ENCODE data around the gene IGF1R. TPM values are rescaled to one million over a fixed set of nuclear protein-coding genes. Genes with fewer than 3 reads are reported as not detected.

IGF1R gene
- total and polyA plus RNA-seq, 4 donors = 5.9 to 154 (median 27.6) TPM

- ATAC-seq (ENCODE audit: insufficient read depth, low FRiP score) (no peak), DNase-seq (no peak)
- Histone ChIP-seq H3K27me3 (ENCODE audit: control insufficient read depth in 3 of 3, insufficient read depth in 3 of 3, low read length in 2 of 3) (no peaks in the 10 kb centered on the region), H3K9ac (ENCODE audit: insufficient read depth in 1 of 2, low read length in 2 of 2) (no peak overlapping the region), H3K9me3 (ENCODE audit: control insufficient read depth in 4 of 4, insufficient read depth in 3 of 4, low read length in 3 of 4) (peaks cover 0 to 2% (median 0%) of the 10 kb centered on the region in 4 donors), H3K36me3 (ENCODE audit: control insufficient read depth in 4 of 4, insufficient read depth in 4 of 4, low read length in 4 of 4) (no peaks in the 10 kb centered on the region), H3K4me1 (ENCODE audit: control insufficient read depth in 5 of 5, insufficient read depth in 5 of 5, low read length in 5 of 5) (peaks cover 0 to 29% (median 23%) of the 10 kb centered on the region in 5 donors), H3K27ac (ENCODE audit: low read depth in 1 of 2, low read length in 1 of 2) (no peak overlapping the region), H3K4me3 (no peak overlapping the region)
- 93 to 95% methylated on average over 2 of the region's 2 CpGs for WGBS, 2 donors
- TF ChIP-seq CTCF (IDR thresholded peaks at IDR 0.05; ENCODE audit: control extremely low read depth, extremely low read depth) = no peak
These were observed 116.0 kb downstream of the IGF1R start for GRCh38 chr15:98764291-98764690.

GRCh38 chr15:98765610-98766009, 117.3 kb downstream of the IGF1R start:
- ATAC-seq (ENCODE audit: insufficient read depth, low FRiP score) = no peak

GRCh38 chr15:98767692-98768091, 119.4 kb downstream of the IGF1R start:
- Histone ChIP-seq H3K4me1 (ENCODE audit: control insufficient read depth in 5 of 5, insufficient read depth in 5 of 5, low read length in 5 of 5) (peaks cover 0 to 23% (median 12%) of the 10 kb centered on the region in 5 donors), H3K36me3 (ENCODE audit: control insufficient read depth in 4 of 4, insufficient read depth in 4 of 4, low read length in 4 of 4) (no peaks in the 10 kb centered on the region), H3K9ac (ENCODE audit: insufficient read depth in 1 of 2, low read length in 2 of 2) (no peak overlapping the region), H3K27me3 (ENCODE audit: control insufficient read depth in 3 of 3, insufficient read depth in 3 of 3, low read length in 2 of 3) (no peaks in the 10 kb centered on the region), H3K4me3 (no peak overlapping the region), H3K27ac (ENCODE audit: low read depth in 1 of 2, low read length in 1 of 2) (no peak overlapping the region), H3K9me3 (ENCODE audit: control insufficient read depth in 4 of 4, insufficient read depth in 3 of 4, low read length in 3 of 4) (peaks cover 0 to 2% (median 0%) of the 10 kb centered on the region in 4 donors)
- DNase-seq = no peak
- ATAC-seq (ENCODE audit: insufficient read depth, low FRiP score) = no peak
- 88 to 90% methylated on average over 4 of the region's 4 CpGs for WGBS, 2 donors
- TF ChIP-seq CTCF (IDR thresholded peaks at IDR 0.05; ENCODE audit: control extremely low read depth, extremely low read depth) = no peak

More at GRCh38 chr15:98765610-98766009, 117.3 kb downstream of the IGF1R start:
- Histone ChIP-seq H3K4me1 (ENCODE audit: control insufficient read depth in 5 of 5, insufficient read depth in 5 of 5, low read length in 5 of 5) (peaks cover 0 to 25% (median 18%) of the 10 kb centered on the region in 5 donors), H3K9me3 (ENCODE audit: control insufficient read depth in 4 of 4, insufficient read depth in 3 of 4, low read length in 3 of 4) (peaks cover 0 to 2% (median 0%) of the 10 kb centered on the region in 4 donors), H3K4me3 (no peak overlapping the region), H3K27ac (ENCODE audit: low read depth in 1 of 2, low read length in 1 of 2) (no peak overlapping the region), H3K27me3 (ENCODE audit: control insufficient read depth in 3 of 3, insufficient read depth in 3 of 3, low read length in 2 of 3) (no peaks in the 10 kb centered on the region), H3K36me3 (ENCODE audit: control insufficient read depth in 4 of 4, insufficient read depth in 4 of 4, low read length in 4 of 4) (no peaks in the 10 kb centered on the region), H3K9ac (ENCODE audit: insufficient read depth in 1 of 2, low read length in 2 of 2) (no peak overlapping the region)
- no peak for TF ChIP-seq CTCF (IDR thresholded peaks at IDR 0.05; ENCODE audit: control extremely low read depth, extremely low read depth)
- 82 to 96% methylated on average over 2 of the region's 2 CpGs for WGBS, 2 donors
- no peak for DNase-seq

GRCh38 chr15:98769867-98770266, 121.5 kb downstream of the IGF1R start:
- peaks cover 5 to 25% (median 8%) of the 10 kb centered on the region in 5 donors for H3K4me1 ChIP-seq (ENCODE audit: control insufficient read depth in 5 of 5, insufficient read depth in 5 of 5, low read length in 5 of 5)
- H3K36me3 ChIP-seq (ENCODE audit: control insufficient read depth in 4 of 4, insufficient read depth in 4 of 4, low read length in 4 of 4) = no peaks in the 10 kb centered on the region
- no peak overlapping the region for H3K27ac ChIP-seq (ENCODE audit: low read depth in 1 of 2, low read length in 1 of 2)
- TF ChIP-seq CTCF (IDR thresholded peaks at IDR 0.05; ENCODE audit: control extremely low read depth, extremely low read depth) = no peak
- 78 to 88% methylated on average over 6 of the region's 6 CpGs for WGBS, 2 donors
- H3K9me3 ChIP-seq (ENCODE audit: control insufficient read depth in 4 of 4, insufficient read depth in 3 of 4, low read length in 3 of 4) = peaks cover 0 to 2% (median 0%) of the 10 kb centered on the region in 4 donors
- DNase-seq (no peak), ATAC-seq (ENCODE audit: insufficient read depth, low FRiP score) (no peak)
- H3K4me3 ChIP-seq = no peak overlapping the region
- no peak overlapping the region for H3K9ac ChIP-seq (ENCODE audit: insufficient read depth in 1 of 2, low read length in 2 of 2)
- no peaks in the 10 kb centered on the region for H3K27me3 ChIP-seq (ENCODE audit: control insufficient read depth in 3 of 3, insufficient read depth in 3 of 3, low read length in 2 of 3)

Measured in lung (tissue), 12 donors.